CD4-positive, alpha-beta T cell treated with Interleukin-4 for 1 hour (primary cell): ENCODE measurements around the gene CEP126.

Experiments
- DNase-seq, 2 donors: peaks; one replicate each; pipeline ENCODE4 v3.0.0-alpha.2; 2020 to 2022

The CEP126 gene

GRCh38 chr11:101914738-101915426 lies at the start of gene CEP126:
Gene CEP126, plus strand, starts transcription at chr11:101915010. Its CDS starts 275 bp downstream, at chr11:101915285.
- peak; percentile 94 for DNase-seq

- DNase-seq: no peak
Observed at GRCh38 chr11:101866619-101867491, 48.0 kb upstream of the CEP126 start.

GRCh38 chr11:101867951-101868350 lies 46.9 kb upstream of the CEP126 start:
- DNase-seq: no peak

GRCh38 chr11:101870510-101870909 lies 44.3 kb upstream of the CEP126 start:
- DNase-seq: no peak

GRCh38 chr11:101872171-101872882 lies 42.5 kb upstream of the CEP126 start:
- DNase-seq: no peak

- DNase-seq: no peak
Observed at GRCh38 chr11:101880222-101880621, 34.6 kb upstream of the CEP126 start.

GRCh38 chr11:101881586-101881985 lies 33.2 kb upstream of the CEP126 start:
- DNase-seq: no peak

- no peak for DNase-seq
Observed at GRCh38 chr11:101885631-101886030, 29.2 kb upstream of the CEP126 start.

- DNase-seq: no peak
Observed at GRCh38 chr11:101889767-101890166, 25.0 kb upstream of the CEP126 start.

- DNase-seq: no peak
Observed at GRCh38 chr11:101894505-101894904, 20.3 kb upstream of the CEP126 start.

GRCh38 chr11:101907815-101908214 lies 7.0 kb upstream of the CEP126 start:
- DNase-seq: no peak

GRCh38 chr11:101909087-101909486 lies 5.7 kb upstream of the CEP126 start:
- no peak for DNase-seq

- DNase-seq: no peak
Observed at GRCh38 chr11:101912823-101913284, 2.0 kb upstream of the CEP126 start.

- DNase-seq: no peak
Observed at GRCh38 chr11:101913656-101914055, 1.2 kb upstream of the CEP126 start.

- no peak for DNase-seq
Observed at GRCh38 chr11:101914341-101914737, 471 bp upstream of the CEP126 start.

- DNase-seq: peak; percentile 29 to 43
Observed at GRCh38 chr11:101915791-101916291, 1.0 kb downstream of the CEP126 start.

GRCh38 chr11:101916422-101916821 lies 1.6 kb downstream of the CEP126 start, which contains the start of gene ANGPTL5:
Gene ANGPTL5, minus strand, starts transcription at chr11:101916522. Its CDS starts 8,613 bp downstream, at chr11:101907909.
- DNase-seq: no peak

- DNase-seq: no peak
Observed at GRCh38 chr11:101917226-101917625, 2.4 kb downstream of the CEP126 start.

- no peak for DNase-seq
Observed at GRCh38 chr11:101920992-101921391, 6.2 kb downstream of the CEP126 start.

GRCh38 chr11:101923554-101923953 lies 8.7 kb downstream of the CEP126 start:
- DNase-seq: no peak

GRCh38 chr11:101929294-101929915 lies 14.6 kb downstream of the CEP126 start:
- DNase-seq: no peak

- DNase-seq: no peak
Observed at GRCh38 chr11:101931692-101932091, 16.9 kb downstream of the CEP126 start.
